Measurements from ENCODE around the gene SLC25A38.

SLC25A38 gene

GRCh38 chr3:39385456-39386090 lies 2.4 kb downstream of the SLC25A38 start:
- DNase-seq (ENCODE audit: insufficient read length, low spot score), result no peak
- no peak for TF ChIP-seq CTCF (IDR thresholded peaks at IDR 0.05; ENCODE audit: insufficient read depth, missing control alignments)
- FAIRE-seq, result no peak

GRCh38 chr3:39386318-39386717 lies 3.1 kb downstream of the SLC25A38 start:
- FAIRE-seq, result no peak

GRCh38 chr3:39387411-39387975 lies 4.3 kb downstream of the SLC25A38 start:
- FAIRE-seq (no peak), DNase-seq (ENCODE audit: insufficient read length, low spot score) (no peak)
- TF ChIP-seq CTCF (IDR thresholded peaks at IDR 0.05; ENCODE audit: insufficient read depth, missing control alignments), result no peak

More at GRCh38 chr3:39386318-39386717, 3.1 kb downstream of the SLC25A38 start:
- DNase-seq (ENCODE audit: insufficient read length, low spot score), result no peak
- TF ChIP-seq CTCF (IDR thresholded peaks at IDR 0.05; ENCODE audit: insufficient read depth, missing control alignments), result no peak

- DNase-seq (ENCODE audit: insufficient read length, low spot score) (no peak), FAIRE-seq (no peak)
- TF ChIP-seq CTCF (IDR thresholded peaks at IDR 0.05; ENCODE audit: insufficient read depth, missing control alignments), result no peak
Measured at GRCh38 chr3:39388153-39388552, 5.0 kb downstream of the SLC25A38 start.

GRCh38 chr3:39388741-39389248 lies 5.6 kb downstream of the SLC25A38 start:
- TF ChIP-seq CTCF (IDR thresholded peaks at IDR 0.05; ENCODE audit: insufficient read depth, missing control alignments), result no peak
- FAIRE-seq, result no peak
- DNase-seq (ENCODE audit: insufficient read length, low spot score), result no peak

- no peak for FAIRE-seq
Measured at GRCh38 chr3:39390181-39390580, 7.0 kb downstream of the SLC25A38 start.

More at GRCh38 chr3:39390181-39390580, 7.0 kb downstream of the SLC25A38 start:
- no peak for DNase-seq (ENCODE audit: insufficient read length, low spot score)
- TF ChIP-seq CTCF (IDR thresholded peaks at IDR 0.05; ENCODE audit: insufficient read depth, missing control alignments), result no peak
